ENCODE results near the gene ELK4.
A peak's percentile ranks its signal among the peaks of the same experiment; 100 is the strongest.
"Not testable (repeated sequence)": the region's sequence is repeated elsewhere in the genome, so short reads cannot be mapped to it uniquely, and the experiment has no call there.

Gene ELK4

DNA sequence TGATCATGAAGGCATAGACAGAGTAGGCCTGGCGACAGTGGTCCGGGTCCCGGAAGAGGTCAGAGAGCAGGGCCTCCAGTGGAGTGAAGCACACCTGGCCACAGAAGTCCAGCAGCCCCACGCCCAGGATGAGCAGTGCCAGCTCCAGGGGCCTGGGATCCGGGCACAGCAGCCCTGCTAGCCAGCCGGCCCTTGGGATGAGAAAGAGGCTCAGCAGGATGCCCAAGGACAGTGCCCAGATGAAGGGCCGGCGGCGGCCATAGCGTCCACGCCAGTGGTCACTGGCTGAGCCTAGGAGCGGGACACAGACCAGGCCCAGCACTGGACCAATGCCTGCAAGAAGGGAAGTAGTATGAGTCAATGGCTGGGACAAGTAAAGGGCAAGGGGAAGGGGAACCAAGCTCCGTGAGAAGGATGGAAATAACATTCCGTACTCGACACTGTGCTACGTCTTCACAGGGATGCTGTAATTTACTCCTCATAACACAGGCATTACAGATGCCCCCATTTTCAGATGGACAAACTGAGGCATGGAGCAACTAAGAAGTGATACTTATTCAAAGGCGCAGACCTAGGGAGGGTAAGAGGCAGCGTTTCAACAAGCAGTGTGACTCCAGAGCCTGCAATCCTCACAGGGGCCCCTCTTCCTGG is 31.6 kb upstream of the ELK4 start:
- FAIRE-seq: no peak

DNA sequence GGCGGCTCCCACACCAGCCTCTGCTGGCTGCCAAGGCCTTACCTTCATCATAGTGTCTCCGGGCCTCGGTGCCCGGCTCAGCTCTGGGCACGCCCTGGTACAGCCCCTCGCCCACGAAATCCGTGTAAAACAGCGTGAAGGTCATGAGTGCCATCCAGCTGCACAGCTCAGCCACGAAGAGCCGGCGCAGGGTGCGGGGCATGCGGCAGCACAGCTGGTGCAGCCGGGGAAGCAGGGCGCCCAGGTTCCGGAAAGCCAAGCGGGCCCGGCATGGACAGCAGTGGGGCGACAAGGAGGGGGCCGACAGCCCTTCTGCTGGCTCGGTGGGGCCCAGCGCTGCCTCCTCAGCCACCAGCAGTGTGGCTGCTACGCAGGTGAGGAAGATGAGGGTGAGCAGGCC is 31.0 kb upstream of the ELK4 start:
- FAIRE-seq: no peak

- no peak for FAIRE-seq
Measured at GRCh38 chr1:205662135-205662738, 30.4 kb upstream of the ELK4 start.

DNA sequence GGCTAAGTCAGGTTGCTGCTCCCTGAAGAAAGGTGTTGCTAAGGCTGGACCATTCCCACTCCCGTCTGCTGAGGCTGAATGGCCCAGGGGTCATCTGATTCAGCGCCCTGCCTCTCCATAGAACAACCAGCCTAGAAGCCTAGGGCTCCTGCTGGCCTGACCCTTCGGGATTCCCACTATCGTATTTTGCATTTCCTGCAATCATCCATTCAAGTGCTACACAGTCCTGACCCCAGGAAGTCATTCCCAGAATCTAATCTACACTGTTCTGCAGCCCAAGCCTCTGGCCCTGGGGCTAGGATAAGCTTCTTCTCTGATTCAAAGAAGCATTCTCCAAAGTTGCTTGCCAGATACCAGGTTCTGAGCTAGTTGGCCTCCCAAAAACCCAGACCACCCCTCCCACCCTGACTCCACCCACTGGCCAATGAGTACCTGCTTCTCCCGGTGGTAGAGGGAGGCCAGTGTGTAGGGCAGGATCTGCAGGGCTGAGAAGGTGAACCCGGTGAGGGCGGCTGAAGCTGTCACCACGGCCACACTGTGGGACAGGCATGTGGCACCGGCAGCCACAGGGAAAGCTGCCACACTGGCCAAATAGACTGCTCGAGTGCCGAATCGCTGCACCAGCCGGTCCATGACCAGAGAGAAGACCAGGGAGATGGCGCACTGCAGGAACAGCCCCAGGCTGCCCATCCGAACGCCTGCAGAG is 29.8 kb upstream of the ELK4 start:
- no peak for FAIRE-seq

DNA sequence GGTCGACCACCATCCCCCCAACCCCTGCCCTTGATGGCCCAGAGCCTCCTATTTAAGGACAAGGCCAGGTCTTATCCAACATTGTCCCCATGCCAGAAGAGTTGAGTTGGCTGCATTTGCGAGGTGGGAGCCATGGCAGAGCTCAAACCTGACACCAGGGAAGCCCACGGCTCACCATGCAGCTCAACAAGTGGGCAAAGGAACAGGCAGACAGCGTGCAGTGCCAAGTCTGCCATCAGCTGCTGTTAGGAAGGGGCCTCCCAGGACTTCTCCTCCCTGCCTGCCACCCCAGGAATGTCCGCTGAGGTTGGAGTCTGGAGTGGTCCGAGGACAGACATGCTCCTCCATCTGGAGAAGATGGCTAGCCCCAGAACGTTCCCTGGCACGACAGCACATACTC is 28.6 kb upstream of the ELK4 start:
- FAIRE-seq: no peak

DNA sequence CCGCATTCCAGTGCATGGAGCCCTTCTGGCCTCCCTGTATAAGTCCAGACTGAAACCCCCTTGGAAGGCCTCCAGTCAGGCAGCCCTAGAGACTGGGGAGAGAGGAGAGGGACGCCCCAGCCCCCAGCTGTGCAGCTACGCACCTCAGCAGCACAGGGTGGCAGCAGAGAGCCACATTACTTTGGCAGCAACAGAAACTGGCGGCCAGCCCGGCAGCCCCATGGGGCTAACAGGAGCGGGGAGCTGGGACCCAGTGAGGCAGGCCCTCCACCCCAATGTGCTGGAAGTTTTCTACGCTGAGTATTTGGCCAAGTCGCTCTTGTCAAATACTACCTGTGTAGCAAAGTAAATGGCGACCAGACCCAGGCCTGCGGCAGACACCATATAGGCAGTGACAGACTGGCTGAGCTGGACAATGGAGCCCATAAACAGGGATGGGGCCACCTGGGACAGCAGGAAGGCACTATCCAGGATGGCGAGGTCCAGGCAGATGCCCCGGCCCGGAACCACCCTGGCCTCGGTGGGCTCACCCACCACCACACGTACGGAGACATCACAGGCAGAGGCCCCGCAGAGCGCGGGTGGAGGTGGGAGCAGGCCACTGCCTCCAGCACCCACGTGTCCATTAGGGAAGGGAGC is 27.3 kb upstream of the ELK4 start:
- FAIRE-seq: no peak

- FAIRE-seq: no peak
Measured at GRCh38 chr1:205656236-205656635, 24.4 kb upstream of the ELK4 start.

DNA sequence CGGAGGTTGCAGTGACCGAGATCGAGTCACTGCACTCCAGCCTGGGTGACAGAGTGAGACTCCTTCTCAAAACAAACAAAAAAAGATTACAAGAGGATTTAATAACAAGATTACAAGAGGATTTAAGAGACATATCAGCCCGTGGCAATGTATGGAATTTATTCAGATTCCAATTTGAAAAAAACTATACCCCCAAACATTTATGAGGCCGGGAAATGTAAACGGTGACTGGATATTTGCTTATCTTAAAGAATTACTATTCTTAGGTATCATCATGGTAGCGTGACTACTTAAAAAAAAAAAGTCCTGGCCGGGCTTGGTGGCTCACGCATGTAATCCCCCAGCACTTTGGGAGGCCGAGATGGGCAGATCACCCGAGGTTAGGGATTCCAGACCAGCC is 21.2 kb upstream of the ELK4 start:
- FAIRE-seq: no peak

DNA sequence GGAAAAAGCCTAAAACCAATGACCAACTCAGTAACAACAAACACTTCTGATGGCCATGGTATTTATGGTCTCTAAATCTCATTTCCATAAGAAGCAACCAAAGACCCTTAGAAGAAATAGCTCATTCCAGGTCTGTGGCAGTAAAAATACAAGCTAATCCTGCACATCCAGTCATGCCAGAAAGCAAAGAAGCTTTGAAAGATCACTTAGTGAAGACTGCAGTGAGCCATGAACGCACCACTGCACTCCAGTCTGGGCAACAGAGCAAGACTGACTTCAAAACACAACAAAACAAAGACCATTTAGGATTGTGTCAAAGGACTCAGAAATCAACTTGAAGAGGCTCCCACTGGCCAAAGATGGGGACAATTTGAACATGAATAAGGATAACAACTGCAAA is 18.4 kb upstream of the ELK4 start:
- no peak for FAIRE-seq

- FAIRE-seq: no peak
Measured at GRCh38 chr1:205645519-205645918, 13.7 kb upstream of the ELK4 start.

GRCh38 chr1:205642679-205643307 is 11.0 kb upstream of the ELK4 start:
- no peak for FAIRE-seq

DNA sequence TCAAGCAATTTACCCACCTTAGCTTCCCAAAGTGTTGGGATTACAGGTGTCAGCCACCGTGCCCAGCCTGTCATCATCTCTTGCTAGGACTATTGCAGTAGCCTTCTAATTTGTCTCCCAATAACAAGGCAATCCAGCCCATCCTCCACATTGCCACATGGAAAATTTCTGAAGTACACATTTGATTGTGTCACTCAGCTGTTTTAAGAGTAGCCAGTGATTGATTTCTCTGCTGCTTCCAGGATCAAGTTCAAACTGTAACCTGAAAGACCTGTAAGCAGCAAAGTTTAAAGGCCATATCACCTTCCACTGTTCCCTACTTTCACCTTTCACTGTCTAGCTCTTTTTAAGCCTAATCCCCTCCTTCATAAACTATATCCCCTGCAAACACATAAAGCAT is 7.8 kb upstream of the ELK4 start:
- FAIRE-seq: no peak

- FAIRE-seq: no peak
Measured at GRCh38 chr1:205637854-205638468, 6.2 kb upstream of the ELK4 start.

GRCh38 chr1:205636732-205637131 is 4.9 kb upstream of the ELK4 start:
- FAIRE-seq: no peak

DNA sequence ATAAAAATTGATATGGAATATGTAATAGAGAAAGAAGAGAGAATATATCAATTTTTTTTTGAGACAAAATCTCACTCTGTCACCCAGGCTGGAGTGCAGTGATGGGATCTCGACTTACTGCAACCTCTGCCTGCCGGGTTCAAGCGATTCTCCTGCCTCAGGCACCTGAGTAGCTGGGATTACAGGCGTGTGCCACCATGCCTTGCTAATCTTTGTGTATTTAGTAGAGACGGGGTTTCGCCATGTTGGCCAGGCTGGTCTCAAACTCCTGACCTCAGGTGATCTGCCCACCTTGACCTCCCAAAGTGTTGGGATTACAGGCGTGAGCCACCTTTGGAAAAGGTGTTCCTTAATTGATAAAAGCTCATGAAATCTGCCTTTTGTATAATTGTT is 4.3 kb upstream of the ELK4 start:
- not testable (repeated sequence) for FAIRE-seq

- peak; percentile 93 for FAIRE-seq
Measured at GRCh38 chr1:205633421-205633976, 1.7 kb upstream of the ELK4 start.

GRCh38 chr1:205632669-205633169 is 908 bp upstream of the ELK4 start:
- FAIRE-seq: peak; percentile 27

GRCh38 chr1:205631010-205631767 is 622 bp downstream of the ELK4 start:
- FAIRE-seq: no peak

- no peak for FAIRE-seq
Measured at GRCh38 chr1:205630651-205631009, 1.2 kb downstream of the ELK4 start.

DNA sequence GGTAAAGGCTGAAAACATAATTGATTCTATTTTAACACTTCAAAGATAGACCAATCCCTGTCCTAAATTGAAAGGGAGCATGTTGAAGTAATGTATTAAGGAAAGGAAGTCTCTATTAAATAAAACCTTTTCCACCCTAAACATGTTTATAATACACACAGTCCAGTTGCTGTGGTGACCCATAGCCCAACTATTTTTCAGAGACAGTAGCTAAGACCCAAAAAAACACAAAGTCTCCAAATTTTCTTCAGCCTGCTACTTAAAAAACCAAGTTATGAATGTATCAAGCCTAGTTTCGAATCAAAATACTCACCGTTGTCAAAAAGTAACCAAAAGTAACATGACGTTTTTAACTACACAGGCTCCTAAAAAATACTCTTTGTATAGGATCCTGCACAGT is 1.6 kb downstream of the ELK4 start:
- FAIRE-seq: no peak

DNA sequence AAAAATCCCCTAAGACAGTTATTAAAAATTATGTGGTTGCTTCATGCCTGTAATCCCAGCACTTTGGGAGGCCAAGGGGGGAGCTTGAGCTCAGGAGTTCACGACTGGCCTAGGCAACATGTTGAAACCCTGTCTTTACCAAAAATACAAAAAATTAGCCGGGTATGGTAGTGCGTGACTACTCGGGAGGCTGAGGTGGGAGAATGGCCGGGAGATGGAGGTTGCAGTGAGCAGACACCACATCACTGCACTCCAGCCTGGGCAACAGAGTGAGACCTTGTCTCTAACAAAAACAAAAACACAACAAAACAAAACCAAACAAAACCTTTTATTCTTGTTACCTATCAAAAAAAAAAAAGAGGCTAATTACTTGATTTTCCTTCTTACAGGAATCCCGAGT is 2.1 kb downstream of the ELK4 start:
- FAIRE-seq: no peak

- FAIRE-seq: no peak
Measured at GRCh38 chr1:205627956-205628355, 3.9 kb downstream of the ELK4 start.

All from islet of Langerhans (tissue), 1 donor.